GM12891 (cell line): Measurements from ENCODE around the gene ETV3.

Source experiments
- POLR2A ChIP-seq: IDR thresholded peaks from 2 replicates; pipeline ENCODE4 v1.6.1; 2011; ENCODE audit warnings: low read depth, low read length, control low read depth
- POLR2AphosphoS5 ChIP-seq: IDR thresholded peaks from 2 replicates; pipeline ENCODE4 v1.6.1; 2011; ENCODE audit warnings: low read depth, low read length, control low read depth
- SPI1 ChIP-seq: IDR thresholded peaks from 2 replicates; pipeline ENCODE4 v1.6.1; 2011; ENCODE audit warnings: low read depth, low read length, control low read depth

- TF ChIP-seq POLR2A (no peak), SPI1 (no peak), POLR2AphosphoS5 (no peak)
These were observed 18.7 kb downstream of the ETV3 start for GRCh38 chr1:157119448-157119847.
